ENCODE measurements around the gene RPS19BP1. TPM values are rescaled to one million over a fixed set of nuclear protein-coding genes. Genes with fewer than 3 reads are reported as not detected.

Gene RPS19BP1
- total RNA-seq, 1 donor from 2014 or later: 72.1 TPM

- no peaks in the 10 kb centered on the region for H3K36me3 ChIP-seq (ENCODE audit: control insufficient read depth, insufficient read depth, low read length)
- no peak overlapping the region for H3K4me3 ChIP-seq (ENCODE audit: low read depth, low read length)
- H3K27me3 ChIP-seq (ENCODE audit: control insufficient read depth, insufficient read depth, low read length): no peaks in the 10 kb centered on the region
- DNase-seq (ENCODE audit: low read depth) (no peak), FAIRE-seq (no peak)
- no peak for TF ChIP-seq CTCF (IDR thresholded peaks at IDR 0.05; ENCODE audit: insufficient read depth, low read length, severe bottlenecking)
These were observed 37.7 kb upstream of the RPS19BP1 start for GRCh38 chr22:39570226-39570625.

- Histone ChIP-seq H3K36me3 (ENCODE audit: control insufficient read depth, insufficient read depth, low read length) (no peaks in the 10 kb centered on the region), H3K27me3 (ENCODE audit: control insufficient read depth, insufficient read depth, low read length) (no peaks in the 10 kb centered on the region), H3K4me3 (ENCODE audit: low read depth, low read length) (no peak overlapping the region)
- DNase-seq (ENCODE audit: low read depth) (no peak), FAIRE-seq (no peak)
- TF ChIP-seq CTCF (IDR thresholded peaks at IDR 0.05; ENCODE audit: insufficient read depth, low read length, severe bottlenecking): no peak
These were observed 36.5 kb upstream of the RPS19BP1 start for GRCh38 chr22:39569066-39569465.

GRCh38 chr22:39568278-39568981 is 35.9 kb upstream of the RPS19BP1 start:
- H3K27me3 ChIP-seq (ENCODE audit: control insufficient read depth, insufficient read depth, low read length): no peaks in the 10 kb centered on the region
- DNase-seq (ENCODE audit: low read depth) (no peak), FAIRE-seq (no peak)
- TF ChIP-seq CTCF (IDR thresholded peaks at IDR 0.05; ENCODE audit: insufficient read depth, low read length, severe bottlenecking): no peak
- H3K36me3 ChIP-seq (ENCODE audit: control insufficient read depth, insufficient read depth, low read length): no peaks in the 10 kb centered on the region
- H3K4me3 ChIP-seq (ENCODE audit: low read depth, low read length): no peak overlapping the region

- peak; percentile 60 for DNase-seq (ENCODE audit: low read depth)
- Histone ChIP-seq H3K27me3 (ENCODE audit: control insufficient read depth, insufficient read depth, low read length) (no peaks in the 10 kb centered on the region), H3K4me3 (ENCODE audit: low read depth, low read length) (no peak overlapping the region), H3K36me3 (ENCODE audit: control insufficient read depth, insufficient read depth, low read length) (no peaks in the 10 kb centered on the region)
- no peak for TF ChIP-seq CTCF (IDR thresholded peaks at IDR 0.05; ENCODE audit: insufficient read depth, low read length, severe bottlenecking)
- peak; percentile 28 for FAIRE-seq
These were observed 34.8 kb upstream of the RPS19BP1 start for GRCh38 chr22:39567135-39567946.

GRCh38 chr22:39565414-39565944 is 32.9 kb upstream of the RPS19BP1 start:
- no peak for TF ChIP-seq CTCF (IDR thresholded peaks at IDR 0.05; ENCODE audit: insufficient read depth, low read length, severe bottlenecking)
- no peak for DNase-seq (ENCODE audit: low read depth)
- H3K4me3 ChIP-seq (ENCODE audit: low read depth, low read length): no peak overlapping the region
- FAIRE-seq: peak; percentile 90
- no peaks in the 10 kb centered on the region for H3K36me3 ChIP-seq (ENCODE audit: control insufficient read depth, insufficient read depth, low read length)
- peaks cover 5% of the 10 kb centered on the region for H3K27me3 ChIP-seq (ENCODE audit: control insufficient read depth, insufficient read depth, low read length)

All from bronchial epithelial cell (primary cell).